Astrocyte of the spinal cord (primary cell): Measurements from ENCODE around the gene TAC1.

Experiments used
- DNase-seq: peaks from one replicate; pipeline ENCODE4 v3.0.0; 2011; ENCODE audit warnings: low read depth, low spot score
- H3K4me3 ChIP-seq: 2 replicates; pipeline ENCODE4 v1.5.1; 2011; ENCODE audit warnings: low read depth, mild to moderate bottlenecking, low read length, moderate library complexity
- in situ Hi-C: cut with HindIII; loops from 2 replicates; pipeline ENCODE4 v1.10.0; 2017; ENCODE audit warnings: low sequenced_read_pairs
- TF ChIP-seq, protein P1 (sequence below): IDR thresholded peaks from 2 replicates; pipeline ENCODE4 v1.5.1; 2012; ENCODE audit warnings: low read depth, mild to moderate bottlenecking, low read length, inconsistent platforms

The TAC1 gene

DNA sequence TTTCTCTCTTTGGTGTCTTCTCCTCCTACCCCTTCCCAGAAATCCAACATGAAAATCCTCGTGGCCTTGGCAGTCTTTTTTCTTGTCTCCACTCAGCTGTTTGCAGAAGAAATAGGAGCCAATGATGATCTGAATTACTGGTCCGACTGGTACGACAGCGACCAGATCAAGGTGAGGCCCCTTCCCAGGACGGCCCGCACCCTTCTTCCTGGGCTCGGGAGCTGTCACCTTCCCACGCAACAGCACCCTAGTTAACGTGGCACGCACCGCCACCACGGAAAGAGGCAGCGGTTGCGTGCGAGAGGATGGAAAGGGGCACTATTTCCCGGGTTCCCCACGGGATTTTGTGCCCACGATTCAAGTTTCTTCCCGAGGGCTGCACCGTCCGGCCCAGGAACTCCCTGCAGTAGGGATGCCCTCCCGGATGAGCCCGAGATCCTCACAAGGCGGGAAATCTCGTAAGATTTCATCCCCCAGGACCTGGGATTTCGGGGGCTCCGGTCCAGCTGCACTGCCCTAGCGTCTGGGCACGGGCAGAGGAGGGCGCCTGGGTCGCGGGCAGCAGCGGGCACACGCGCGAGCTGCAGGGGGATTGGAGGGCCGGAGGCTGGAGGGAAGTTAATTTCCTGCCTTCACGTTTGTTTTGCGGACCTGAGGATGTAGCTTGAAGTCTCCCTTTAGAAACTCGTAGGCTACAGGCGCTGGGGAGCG lies 834 bp downstream of the TAC1 start:
- no peak overlapping the region for H3K4me3 ChIP-seq
- TF ChIP-seq, protein P1, sequence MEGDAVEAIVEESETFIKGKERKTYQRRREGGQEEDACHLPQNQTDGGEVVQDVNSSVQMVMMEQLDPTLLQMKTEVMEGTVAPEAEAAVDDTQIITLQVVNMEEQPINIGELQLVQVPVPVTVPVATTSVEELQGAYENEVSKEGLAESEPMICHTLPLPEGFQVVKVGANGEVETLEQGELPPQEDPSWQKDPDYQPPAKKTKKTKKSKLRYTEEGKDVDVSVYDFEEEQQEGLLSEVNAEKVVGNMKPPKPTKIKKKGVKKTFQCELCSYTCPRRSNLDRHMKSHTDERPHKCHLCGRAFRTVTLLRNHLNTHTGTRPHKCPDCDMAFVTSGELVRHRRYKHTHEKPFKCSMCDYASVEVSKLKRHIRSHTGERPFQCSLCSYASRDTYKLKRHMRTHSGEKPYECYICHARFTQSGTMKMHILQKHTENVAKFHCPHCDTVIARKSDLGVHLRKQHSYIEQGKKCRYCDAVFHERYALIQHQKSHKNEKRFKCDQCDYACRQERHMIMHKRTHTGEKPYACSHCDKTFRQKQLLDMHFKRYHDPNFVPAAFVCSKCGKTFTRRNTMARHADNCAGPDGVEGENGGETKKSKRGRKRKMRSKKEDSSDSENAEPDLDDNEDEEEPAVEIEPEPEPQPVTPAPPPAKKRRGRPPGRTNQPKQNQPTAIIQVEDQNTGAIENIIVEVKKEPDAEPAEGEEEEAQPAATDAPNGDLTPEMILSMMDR: no peak
- no peak for DNase-seq
- in situ Hi-C loops: no loop called here

DNA sequence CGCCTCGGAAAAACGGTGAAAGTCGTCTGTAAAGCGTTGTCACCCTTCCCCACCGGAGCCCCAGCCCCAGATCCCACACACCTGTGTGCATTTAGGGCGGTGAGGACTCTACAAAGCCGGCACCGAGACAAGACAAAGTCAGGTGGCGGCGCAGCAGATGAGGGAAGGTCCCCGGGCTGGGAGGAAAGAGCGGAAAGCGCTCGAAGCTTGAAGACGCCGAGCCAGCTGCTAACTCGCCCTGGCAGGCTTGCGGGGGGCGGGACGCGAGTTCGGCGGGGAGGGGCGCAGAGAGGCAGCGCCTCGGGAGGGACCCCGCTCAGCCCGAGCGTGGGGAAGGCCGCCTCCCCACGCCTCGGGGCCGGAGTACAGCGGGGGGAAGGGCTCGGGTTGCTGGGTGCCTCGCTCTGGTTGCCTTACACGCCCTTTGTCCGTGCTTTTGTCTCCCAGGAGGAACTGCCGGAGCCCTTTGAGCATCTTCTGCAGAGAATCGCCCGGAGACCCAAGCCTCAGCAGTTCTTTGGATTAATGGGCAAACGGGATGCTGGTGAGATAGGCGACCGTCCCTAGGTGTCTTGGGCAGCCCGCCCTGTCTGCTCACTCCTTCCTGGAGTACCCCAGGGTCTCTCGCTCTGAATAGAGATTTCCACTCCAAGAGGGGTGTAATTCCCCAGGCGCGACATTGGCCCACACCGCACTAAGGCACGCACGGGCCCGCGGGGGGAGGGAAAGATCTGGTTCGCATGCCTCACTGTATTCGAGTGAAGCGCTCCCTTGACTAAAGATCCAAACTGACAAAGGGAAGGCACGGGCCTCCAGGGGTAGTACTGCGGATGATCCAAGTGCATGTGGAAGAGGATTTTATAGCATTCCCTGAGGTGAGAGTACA lies 1.6 kb downstream of the TAC1 start:
- no peak overlapping the region for H3K4me3 ChIP-seq
- DNase-seq: no peak
- in situ Hi-C loops: no loop called here
- TF ChIP-seq, protein P1: no peak

DNA sequence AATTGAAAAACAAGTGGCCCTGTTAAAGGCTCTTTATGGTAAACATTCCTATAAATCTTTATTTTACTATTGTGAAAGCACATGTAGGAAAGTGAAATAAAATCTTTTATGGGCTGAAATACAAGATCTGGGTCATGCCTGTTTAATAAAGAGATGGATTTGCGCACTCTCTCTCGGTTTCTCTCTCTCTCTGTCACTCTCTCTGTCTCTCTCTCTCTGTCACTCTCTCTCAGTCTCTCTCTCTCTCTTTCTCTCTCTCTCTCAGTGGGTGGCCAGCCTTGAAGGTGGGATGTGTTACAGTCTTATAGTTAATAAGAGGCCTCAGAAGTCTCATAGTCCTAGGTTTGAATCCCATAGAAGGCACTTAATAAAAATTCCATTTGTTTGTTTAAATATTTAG lies 2.4 kb downstream of the TAC1 start:
- TF ChIP-seq, protein P1: no peak
- no peak overlapping the region for H3K4me3 ChIP-seq
- DNase-seq: no peak
- in situ Hi-C loops: no loop called here

DNA sequence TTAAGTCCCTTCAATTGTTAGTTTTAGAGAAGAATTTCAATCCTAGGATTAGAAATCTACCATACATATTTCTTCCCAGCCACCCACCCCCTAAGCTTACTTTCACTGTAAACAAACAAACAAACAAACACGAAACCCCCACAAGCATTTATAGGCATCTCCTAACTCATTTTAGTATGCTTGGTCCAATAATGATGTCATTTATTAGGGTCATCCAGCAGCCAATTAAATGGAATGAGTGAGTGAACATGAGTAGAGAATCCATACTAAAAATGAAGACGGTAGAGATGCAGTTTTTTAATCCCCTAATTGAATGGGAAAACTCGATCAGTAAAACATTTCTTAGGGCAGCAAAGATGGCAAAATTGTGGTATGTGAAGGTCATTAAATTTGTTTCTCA lies 3.2 kb downstream of the TAC1 start:
- DNase-seq: no peak
- H3K4me3 ChIP-seq: no peak overlapping the region
- TF ChIP-seq, protein P1: no peak
- in situ Hi-C loops: no loop called here

DNA sequence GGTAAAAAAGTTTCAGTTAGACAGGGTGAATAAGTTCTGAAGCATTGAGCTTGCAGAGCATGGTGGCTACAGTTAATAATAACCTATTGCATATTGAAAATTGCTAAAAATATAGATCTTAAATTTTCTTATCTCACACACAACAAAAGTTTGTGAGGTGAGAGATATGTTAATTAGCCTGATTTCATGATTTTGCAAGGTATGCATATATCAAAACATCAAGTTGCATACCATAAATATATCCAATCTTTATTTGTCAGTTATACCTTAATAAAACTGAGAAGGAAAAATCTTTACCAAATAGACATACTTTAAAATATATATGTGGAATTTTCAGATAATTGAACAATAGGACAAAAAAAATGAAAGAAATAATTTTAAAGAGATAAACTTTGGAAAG lies 16.6 kb downstream of the TAC1 start:
- TF ChIP-seq, protein P1: no peak
- in situ Hi-C loops: no loop called here
- H3K4me3 ChIP-seq: no peak overlapping the region
- DNase-seq: no peak

DNA sequence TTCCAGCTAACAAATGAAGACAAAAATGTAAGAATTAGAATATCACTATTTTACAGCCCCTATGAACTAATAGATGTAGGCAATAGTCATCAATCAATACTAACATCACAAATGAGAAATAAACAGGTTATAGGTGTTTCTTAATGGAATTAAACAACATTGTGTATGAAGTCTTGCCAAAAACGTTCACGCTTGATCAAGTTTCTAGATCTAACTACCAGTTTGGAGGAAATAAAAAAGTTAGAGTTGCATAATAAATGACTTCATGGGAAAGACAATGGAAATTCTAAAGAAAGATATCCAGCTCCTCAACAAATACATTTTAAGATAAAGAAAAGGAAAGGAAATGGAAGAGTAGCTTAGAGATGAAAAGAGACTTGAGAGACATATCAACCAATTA lies 19.7 kb downstream of the TAC1 start:
- H3K4me3 ChIP-seq: no peak overlapping the region
- no peak for DNase-seq
- TF ChIP-seq, protein P1: no peak
- in situ Hi-C loops: no loop called here
